Measurements from ENCODE around the gene CLIP1.
A peak's percentile ranks its signal among the peaks of the same experiment; 100 is the strongest.
"Not testable (repeated sequence)": the region's sequence is repeated elsewhere in the genome, so short reads cannot be mapped to it uniquely, and the experiment has no call there.

The CLIP1 gene

GRCh38 chr12:122374707-122375106, 47.8 kb downstream of the CLIP1 start:
- H3K27me3 ChIP-seq (ENCODE audit: insufficient read depth, insufficient read length): no peaks in the 10 kb centered on the region
- no peak for TF ChIP-seq ZNF274 (IDR thresholded peaks at IDR 0.05; ENCODE audit: low read depth, low read length)
- no peak for TF ChIP-seq SUZ12 (IDR thresholded peaks at IDR 0.05; ENCODE audit: extremely low read depth, insufficient read depth, insufficient read length)
- no peak for TF ChIP-seq YY1 (IDR thresholded peaks at IDR 0.05; ENCODE audit: insufficient read depth, insufficient read length)
- H3K36me3 ChIP-seq (ENCODE audit: insufficient read depth, insufficient read length, low read length): peaks cover 45% of the 10 kb centered on the region
- no peak for DNase-seq (ENCODE audit: low read depth, low spot score)
- no peaks in the 10 kb centered on the region for H3K4me1 ChIP-seq (ENCODE audit: insufficient read depth, insufficient read length)
- no peak overlapping the region for H3K4me3 ChIP-seq (ENCODE audit: insufficient read length, low read depth)
- H3K9ac ChIP-seq (ENCODE audit: insufficient read length, low read depth): no peak overlapping the region
- no peaks in the 10 kb centered on the region for H3K9me3 ChIP-seq (ENCODE audit: insufficient read depth, low read length)

GRCh38 chr12:122371475-122372045, 50.9 kb downstream of the CLIP1 start:
- H3K4me1 ChIP-seq (ENCODE audit: insufficient read depth, insufficient read length): no peaks in the 10 kb centered on the region
- no peak for DNase-seq (ENCODE audit: low read depth, low spot score)
- peaks cover 31% of the 10 kb centered on the region for H3K36me3 ChIP-seq (ENCODE audit: insufficient read depth, insufficient read length, low read length)
- H3K9me3 ChIP-seq (ENCODE audit: insufficient read depth, low read length): no peaks in the 10 kb centered on the region
- H3K9ac ChIP-seq (ENCODE audit: insufficient read length, low read depth): no peak overlapping the region
- H3K27me3 ChIP-seq (ENCODE audit: insufficient read depth, insufficient read length): no peaks in the 10 kb centered on the region
- H3K4me3 ChIP-seq (ENCODE audit: insufficient read length, low read depth): no peak overlapping the region
- no peak for TF ChIP-seq SUZ12 (IDR thresholded peaks at IDR 0.05; ENCODE audit: extremely low read depth, insufficient read depth, insufficient read length)
- no peak for TF ChIP-seq ZNF274 (IDR thresholded peaks at IDR 0.05; ENCODE audit: low read depth, low read length)
- TF ChIP-seq YY1 (IDR thresholded peaks at IDR 0.05; ENCODE audit: insufficient read depth, insufficient read length): no peak

GRCh38 chr12:122368361-122369073, 54.0 kb downstream of the CLIP1 start:
- Histone ChIP-seq H3K36me3 (ENCODE audit: insufficient read depth, insufficient read length, low read length) (peaks cover 19% of the 10 kb centered on the region), H3K9ac (ENCODE audit: insufficient read length, low read depth) (no peak overlapping the region), H3K4me3 (ENCODE audit: insufficient read length, low read depth) (no peak overlapping the region), H3K4me1 (ENCODE audit: insufficient read depth, insufficient read length) (peaks cover 2% of the 10 kb centered on the region), H3K27me3 (ENCODE audit: insufficient read depth, insufficient read length) (no peaks in the 10 kb centered on the region), H3K9me3 (ENCODE audit: insufficient read depth, low read length) (no peaks in the 10 kb centered on the region)
- TF ChIP-seq YY1 (IDR thresholded peaks at IDR 0.05; ENCODE audit: insufficient read depth, insufficient read length) (no peak), SUZ12 (IDR thresholded peaks at IDR 0.05; ENCODE audit: extremely low read depth, insufficient read depth, insufficient read length) (no peak), ZNF274 (IDR thresholded peaks at IDR 0.05; ENCODE audit: low read depth, low read length) (no peak)
- DNase-seq (ENCODE audit: low read depth, low spot score): no peak

- not testable (repeated sequence) for H3K27me3 ChIP-seq (ENCODE audit: insufficient read depth, insufficient read length); H3K9ac ChIP-seq (ENCODE audit: insufficient read length, low read depth); H3K4me1 ChIP-seq (ENCODE audit: insufficient read depth, insufficient read length); DNase-seq (ENCODE audit: low read depth, low spot score); H3K9me3 ChIP-seq (ENCODE audit: insufficient read depth, low read length); H3K4me3 ChIP-seq (ENCODE audit: insufficient read length, low read depth)
- H3K36me3 ChIP-seq (ENCODE audit: insufficient read depth, insufficient read length, low read length): peaks cover 23% of the 10 kb centered on the region
Observed at GRCh38 chr12:122367632-122368031, 54.8 kb downstream of the CLIP1 start.

GRCh38 chr12:122366685-122367475, 55.6 kb downstream of the CLIP1 start:
- TF ChIP-seq YY1 (IDR thresholded peaks at IDR 0.05; ENCODE audit: insufficient read depth, insufficient read length) (no peak), SUZ12 (IDR thresholded peaks at IDR 0.05; ENCODE audit: extremely low read depth, insufficient read depth, insufficient read length) (no peak), ZNF274 (IDR thresholded peaks at IDR 0.05; ENCODE audit: low read depth, low read length) (no peak)
- H3K27me3 ChIP-seq (ENCODE audit: insufficient read depth, insufficient read length): no peaks in the 10 kb centered on the region
- H3K9ac ChIP-seq (ENCODE audit: insufficient read length, low read depth): no peak overlapping the region
- H3K36me3 ChIP-seq (ENCODE audit: insufficient read depth, insufficient read length, low read length): peaks cover 19% of the 10 kb centered on the region
- H3K4me3 ChIP-seq (ENCODE audit: insufficient read length, low read depth): no peak overlapping the region
- no peaks in the 10 kb centered on the region for H3K9me3 ChIP-seq (ENCODE audit: insufficient read depth, low read length)
- H3K4me1 ChIP-seq (ENCODE audit: insufficient read depth, insufficient read length): peaks cover 2% of the 10 kb centered on the region
- DNase-seq (ENCODE audit: low read depth, low spot score): peak; percentile 85

- not testable (repeated sequence) for DNase-seq (ENCODE audit: low read depth, low spot score); H3K9me3 ChIP-seq (ENCODE audit: insufficient read depth, low read length); H3K9ac ChIP-seq (ENCODE audit: insufficient read length, low read depth); H3K27me3 ChIP-seq (ENCODE audit: insufficient read depth, insufficient read length); H3K4me3 ChIP-seq (ENCODE audit: insufficient read length, low read depth); H3K4me1 ChIP-seq (ENCODE audit: insufficient read depth, insufficient read length)
- peaks cover 30% of the 10 kb centered on the region for H3K36me3 ChIP-seq (ENCODE audit: insufficient read depth, insufficient read length, low read length)
Observed at GRCh38 chr12:122365226-122365625, 57.2 kb downstream of the CLIP1 start.

- no peaks in the 10 kb centered on the region for H3K9me3 ChIP-seq (ENCODE audit: insufficient read depth, low read length)
- H3K4me1 ChIP-seq (ENCODE audit: insufficient read depth, insufficient read length): peaks cover 2% of the 10 kb centered on the region
- TF ChIP-seq SUZ12 (IDR thresholded peaks at IDR 0.05; ENCODE audit: extremely low read depth, insufficient read depth, insufficient read length): no peak
- TF ChIP-seq ZNF274 (IDR thresholded peaks at IDR 0.05; ENCODE audit: low read depth, low read length): no peak
- TF ChIP-seq YY1 (IDR thresholded peaks at IDR 0.05; ENCODE audit: insufficient read depth, insufficient read length): no peak
- no peak overlapping the region for H3K4me3 ChIP-seq (ENCODE audit: insufficient read length, low read depth)
- no peak for DNase-seq (ENCODE audit: low read depth, low spot score)
- H3K9ac ChIP-seq (ENCODE audit: insufficient read length, low read depth): no peak overlapping the region
- H3K36me3 ChIP-seq (ENCODE audit: insufficient read depth, insufficient read length, low read length): peaks cover 42% of the 10 kb centered on the region
- H3K27me3 ChIP-seq (ENCODE audit: insufficient read depth, insufficient read length): no peaks in the 10 kb centered on the region
Observed at GRCh38 chr12:122363782-122364181, 58.7 kb downstream of the CLIP1 start.

All from NT2/D1 (cell line).